Ovary (tissue), 3 donors: ENCODE results near the gene REXO2.

Experiments
- POLR2A ChIP-seq: fragments of 450-650 bp; IDR thresholded peaks from one replicate; pipeline ENCODE4 v1.6.1; 2017; ENCODE audit warnings: antibody characterized with exemption, mild to moderate bottlenecking, moderate library complexity
- TF ChIP-seq, protein P1 (sequence below), 3 donors: fragments of 450-650 bp in 2 of 3; fragments of 200-600 bp in 1 of 3; IDR thresholded peaks; one replicate each; pipeline versions ENCODE4 v1.5.1 to v1.8.0; 2016 to 2022; ENCODE audit warnings: antibody characterized with exemption in 3 of 3, mild to moderate bottlenecking in 1 of 3
- donor health status: DM: no; HTN: no; CAD: no.

DNA sequence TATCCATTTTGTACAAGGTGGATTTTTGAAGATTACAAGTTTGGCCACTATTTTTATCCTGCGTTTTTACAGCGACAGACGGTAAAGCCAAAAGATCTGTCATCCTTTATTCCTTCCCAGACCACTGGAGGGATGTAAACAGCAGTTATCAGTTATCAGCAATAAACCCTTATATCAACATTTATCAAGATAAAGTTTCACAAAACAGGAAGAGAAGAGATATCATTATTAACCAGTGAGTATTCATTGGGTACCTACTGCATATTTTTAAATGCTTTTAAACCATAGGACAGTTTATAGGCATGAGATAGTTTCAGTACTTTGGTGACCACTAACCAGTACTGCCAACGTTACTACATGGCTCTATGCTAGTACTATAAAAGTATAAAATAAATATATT is 5.9 kb upstream of the REXO2 start:
- TF ChIP-seq, protein P1, sequence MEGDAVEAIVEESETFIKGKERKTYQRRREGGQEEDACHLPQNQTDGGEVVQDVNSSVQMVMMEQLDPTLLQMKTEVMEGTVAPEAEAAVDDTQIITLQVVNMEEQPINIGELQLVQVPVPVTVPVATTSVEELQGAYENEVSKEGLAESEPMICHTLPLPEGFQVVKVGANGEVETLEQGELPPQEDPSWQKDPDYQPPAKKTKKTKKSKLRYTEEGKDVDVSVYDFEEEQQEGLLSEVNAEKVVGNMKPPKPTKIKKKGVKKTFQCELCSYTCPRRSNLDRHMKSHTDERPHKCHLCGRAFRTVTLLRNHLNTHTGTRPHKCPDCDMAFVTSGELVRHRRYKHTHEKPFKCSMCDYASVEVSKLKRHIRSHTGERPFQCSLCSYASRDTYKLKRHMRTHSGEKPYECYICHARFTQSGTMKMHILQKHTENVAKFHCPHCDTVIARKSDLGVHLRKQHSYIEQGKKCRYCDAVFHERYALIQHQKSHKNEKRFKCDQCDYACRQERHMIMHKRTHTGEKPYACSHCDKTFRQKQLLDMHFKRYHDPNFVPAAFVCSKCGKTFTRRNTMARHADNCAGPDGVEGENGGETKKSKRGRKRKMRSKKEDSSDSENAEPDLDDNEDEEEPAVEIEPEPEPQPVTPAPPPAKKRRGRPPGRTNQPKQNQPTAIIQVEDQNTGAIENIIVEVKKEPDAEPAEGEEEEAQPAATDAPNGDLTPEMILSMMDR (IDR thresholded peaks at IDR 0.05) = no peak
- TF ChIP-seq POLR2A = no peak
